ENCODE data around the gene NPPB. TPM values are rescaled to one million over a fixed set of nuclear protein-coding genes. Genes with fewer than 3 reads are reported as not detected.

The NPPB gene
- total RNA-seq, 1 experiment from 2014 or later: not detected

- no peak for DNase-seq
- CTCF ChIA-PET: no interaction called here
- no peak overlapping the region for H3K4me3 Mint-ChIP-seq (ENCODE audit: low read depth, unreplicated experiment)
- intact Hi-C loops (cut with micrococcal nuclease; ENCODE audit: unreplicated experiment): no loop called here
- no peak for TF ChIP-seq CTCF (IDR thresholded peaks at IDR 0.05; ENCODE audit: unreplicated experiment)
- H3K4me1 Mint-ChIP-seq (ENCODE audit: low read depth, unreplicated experiment): peaks cover 9% of the 10 kb centered on the region
- BruUV-seq (replicated peaks): no TSS peak
- H3K27ac Mint-ChIP-seq (ENCODE audit: unreplicated experiment): no peak overlapping the region
- H3K9me3 Mint-ChIP-seq (ENCODE audit: low read depth, unreplicated experiment): no peaks in the 10 kb centered on the region
- peaks cover 77% of the 10 kb centered on the region for H3K27me3 Mint-ChIP-seq (ENCODE audit: unreplicated experiment)
- H3K36me3 Mint-ChIP-seq (ENCODE audit: insufficient read depth, unreplicated experiment): peaks cover under 1% of the 10 kb centered on the region
Measured at GRCh38 chr1:11858158-11858557, 587 bp downstream of the NPPB start.

- Mint-ChIP-seq H3K27ac (ENCODE audit: unreplicated experiment) (no peak overlapping the region), H3K4me3 (ENCODE audit: low read depth, unreplicated experiment) (no peak overlapping the region), H3K4me1 (ENCODE audit: low read depth, unreplicated experiment) (peaks cover 2% of the 10 kb centered on the region), H3K27me3 (ENCODE audit: unreplicated experiment) (peaks cover 74% of the 10 kb centered on the region), H3K9me3 (ENCODE audit: low read depth, unreplicated experiment) (no peaks in the 10 kb centered on the region), H3K36me3 (ENCODE audit: insufficient read depth, unreplicated experiment) (peaks cover 7% of the 10 kb centered on the region)
- BruUV-seq (replicated peaks): no TSS peak
- intact Hi-C loops (cut with micrococcal nuclease; ENCODE audit: unreplicated experiment): no loop called here
- CTCF ChIA-PET: no interaction called here
- DNase-seq: no peak
- TF ChIP-seq CTCF (IDR thresholded peaks at IDR 0.05; ENCODE audit: unreplicated experiment): no peak
Measured at GRCh38 chr1:11857164-11857851, 1.4 kb downstream of the NPPB start.

GRCh38 chr1:11856698-11857097 lies 2.0 kb downstream of the NPPB start:
- no TSS peak for BruUV-seq (replicated peaks)
- no peak for TF ChIP-seq CTCF (IDR thresholded peaks at IDR 0.05; ENCODE audit: unreplicated experiment)
- Mint-ChIP-seq H3K27me3 (ENCODE audit: unreplicated experiment) (peaks cover 68% of the 10 kb centered on the region), H3K4me3 (ENCODE audit: low read depth, unreplicated experiment) (no peak overlapping the region), H3K9me3 (ENCODE audit: low read depth, unreplicated experiment) (no peaks in the 10 kb centered on the region), H3K27ac (ENCODE audit: unreplicated experiment) (no peak overlapping the region), H3K36me3 (ENCODE audit: insufficient read depth, unreplicated experiment) (peaks cover 7% of the 10 kb centered on the region), H3K4me1 (ENCODE audit: low read depth, unreplicated experiment) (no peaks in the 10 kb centered on the region)
- CTCF ChIA-PET: interaction anchor here (0.6 kb wide), 1 partner anchor 21 kb away, joined by 4 read pairs; no protein-coding TSS in a partner anchor
- no peak for DNase-seq
- intact Hi-C loops (cut with micrococcal nuclease; ENCODE audit: unreplicated experiment): no loop called here

- Mint-ChIP-seq H3K36me3 (ENCODE audit: insufficient read depth, unreplicated experiment) (peaks cover 7% of the 10 kb centered on the region), H3K27ac (ENCODE audit: unreplicated experiment) (no peak overlapping the region), H3K9me3 (ENCODE audit: low read depth, unreplicated experiment) (no peaks in the 10 kb centered on the region), H3K4me3 (ENCODE audit: low read depth, unreplicated experiment) (no peak overlapping the region), H3K4me1 (ENCODE audit: low read depth, unreplicated experiment) (no peaks in the 10 kb centered on the region), H3K27me3 (ENCODE audit: unreplicated experiment) (peaks cover 64% of the 10 kb centered on the region)
- BruUV-seq (replicated peaks): no TSS peak
- CTCF ChIA-PET: no interaction called here
- intact Hi-C loops (cut with micrococcal nuclease; ENCODE audit: unreplicated experiment): no loop called here
- no peak for DNase-seq
- TF ChIP-seq CTCF (IDR thresholded peaks at IDR 0.05; ENCODE audit: unreplicated experiment): no peak
Measured at GRCh38 chr1:11855430-11855829, 3.3 kb downstream of the NPPB start.

Measured in Calu3 (cell line).